Smooth muscle cell (in vitro differentiated cells): ENCODE results near the gene IGSF21. TPM values are rescaled to one million over a fixed set of nuclear protein-coding genes. Genes with fewer than 3 reads are reported as not detected.

Experiments used
- DNase-seq: peaks from one replicate; lab custom pipeline; 2025; ENCODE audit not compliant: unreplicated experiment; lab: John Stamatoyannopoulos, UW
- H2AFZ ChIP-seq: fragments of 200-600 bp; sonication (generic); 2 replicates; pipeline ENCODE4 v1.6.0; 2016; ENCODE audit warnings: antibody characterized with exemption, low read depth, mild to moderate bottlenecking
- H3F3A ChIP-seq: fragments of 200-600 bp; sonication (generic); 2 replicates; pipeline ENCODE4 v1.6.0; 2017; ENCODE audit warnings: antibody characterized with exemption, low read depth
- H3K27ac ChIP-seq: fragments of 200-600 bp; sonication (generic); 2 replicates; pipeline ENCODE4 v1.5.1; 2016; ENCODE audit warnings: low read depth, mild to moderate bottlenecking
- H3K27me3 ChIP-seq: fragments of 200-600 bp; sonication (generic); 2 replicates; pipeline ENCODE4 v1.6.1; 2016; ENCODE audit warnings: low read depth, mild to moderate bottlenecking
- H3K36me3 ChIP-seq: fragments of 200-600 bp; sonication (generic); 2 replicates; pipeline ENCODE4 v1.5.1; 2016; ENCODE audit warnings: low read depth
- H3K4me1 ChIP-seq: fragments of 200-600 bp; sonication (generic); 2 replicates; pipeline ENCODE4 v1.5.1; 2016; ENCODE audit warnings: low read depth
- H3K4me2 ChIP-seq: fragments of 200-600 bp; sonication (generic); 2 replicates; pipeline ENCODE4 v1.6.0; 2016; ENCODE audit warnings: mild to moderate bottlenecking
- H3K4me3 ChIP-seq: fragments of 200-600 bp; sonication (generic); 2 replicates; pipeline ENCODE4 v1.5.1; 2016; ENCODE audit warnings: mild to moderate bottlenecking
- H3K79me2 ChIP-seq: fragments of 200-600 bp; sonication (generic); 2 replicates; pipeline ENCODE4 v1.6.0; 2016; ENCODE audit warnings: low read depth, mild to moderate bottlenecking
- H3K9ac ChIP-seq: fragments of 200-600 bp; sonication (generic); 2 replicates; pipeline ENCODE4 v1.6.0; 2016; ENCODE audit warnings: low read depth
- H3K9me3 ChIP-seq: fragments of 200-600 bp; sonication (generic); replicated peaks from 2 replicates; pipeline ENCODE4 v1.5.1; 2016; ENCODE audit warnings: low read depth
- H4K20me1 ChIP-seq: fragments of 200-600 bp; sonication (generic); 2 replicates; pipeline ENCODE4 v1.6.0; 2016; ENCODE audit warnings: low read depth
- CTCF ChIP-seq: fragments of 200-600 bp; sonication (generic); IDR thresholded peaks from 2 replicates; pipeline ENCODE4 v1.5.1; 2017; ENCODE audit warnings: borderline replicate concordance, mild to moderate bottlenecking, antibody characterized with exemption; ENCODE audit not compliant: insufficient read depth, poor library complexity, severe bottlenecking
- WGBS: methylation state at CpG from one replicate; pipeline ENCODE4 v1.1.7; 2016; ENCODE audit warnings: low lambda C conversion rate; 5-methylcytosine and 5-hydroxymethylcytosine counted together
- polyA plus RNA-seq: library from polyadenylated mRNA; unstranded; fragments of >200 nt; fragmentation: Nextera tagmentation; extraction: Ambion mirVana; gene quantifications from 2 replicates; pipeline ENCODE4 v1.2.1, GENCODE V29; 2016
- total RNA-seq: library from RNA; depleted of rRNA; stranded (reverse); fragments of >200 nt; gene quantifications from 2 replicates; pipeline ENCODE4 v1.2.3, GENCODE V29; 2014

The IGSF21 gene
- total and polyA plus RNA-seq, 2 experiments from 2014 or later: not detected

DNA sequence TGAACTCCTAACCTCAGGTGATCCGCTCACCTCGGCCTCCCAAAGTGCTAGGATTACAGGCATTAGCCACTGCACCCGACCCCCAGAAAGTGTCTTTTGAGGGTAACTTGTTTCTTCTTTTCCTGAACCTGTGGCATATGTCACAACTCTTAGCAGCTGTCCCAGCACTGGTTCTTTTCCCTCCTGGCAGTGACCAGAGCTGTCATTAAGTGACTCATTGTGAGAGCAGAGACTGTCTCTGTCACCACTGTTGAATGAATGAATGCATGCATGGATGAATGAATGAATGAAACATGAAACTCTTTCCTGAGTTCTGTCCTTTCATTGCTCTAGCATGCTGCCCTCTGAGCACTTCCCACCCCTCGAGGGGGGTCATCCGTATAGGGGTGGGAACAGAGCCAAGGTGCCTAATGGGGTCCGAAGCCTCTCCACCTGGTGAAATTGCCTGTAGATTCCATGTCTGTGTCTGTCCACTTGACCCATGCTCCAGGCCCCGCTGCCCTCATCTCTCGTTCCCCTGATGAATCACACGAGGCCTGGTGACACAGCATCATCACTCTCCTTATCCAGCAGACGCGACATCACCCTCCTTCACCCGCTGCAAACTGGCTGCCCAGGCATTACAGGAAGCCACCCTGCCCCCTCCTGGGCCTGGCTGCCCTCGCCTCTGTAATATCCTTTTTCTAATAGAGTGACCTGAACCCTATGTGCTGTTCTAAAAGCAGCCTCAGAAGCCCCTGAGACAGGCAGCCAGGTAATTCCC, 75.0 kb downstream of the IGSF21 start:
- Histone ChIP-seq H3K4me2 (no peak overlapping the region), H3K9me3 (no peaks in the 10 kb centered on the region), H3K4me1 (no peaks in the 10 kb centered on the region), H3K79me2 (no peaks in the 10 kb centered on the region), H3K4me3 (no peak overlapping the region), H3K27ac (no peak overlapping the region), H3F3A (no peaks in the 10 kb centered on the region), H3K9ac (no peak overlapping the region), H3K36me3 (no peaks in the 10 kb centered on the region), H4K20me1 (no peaks in the 10 kb centered on the region), H3K27me3 (peaks cover 36% of the 10 kb centered on the region), H2AFZ (no peak overlapping the region)
- DNase-seq: no peak
- 35% methylated on average over 13 of the region's 13 CpGs for WGBS
- no peak for TF ChIP-seq CTCF

DNA sequence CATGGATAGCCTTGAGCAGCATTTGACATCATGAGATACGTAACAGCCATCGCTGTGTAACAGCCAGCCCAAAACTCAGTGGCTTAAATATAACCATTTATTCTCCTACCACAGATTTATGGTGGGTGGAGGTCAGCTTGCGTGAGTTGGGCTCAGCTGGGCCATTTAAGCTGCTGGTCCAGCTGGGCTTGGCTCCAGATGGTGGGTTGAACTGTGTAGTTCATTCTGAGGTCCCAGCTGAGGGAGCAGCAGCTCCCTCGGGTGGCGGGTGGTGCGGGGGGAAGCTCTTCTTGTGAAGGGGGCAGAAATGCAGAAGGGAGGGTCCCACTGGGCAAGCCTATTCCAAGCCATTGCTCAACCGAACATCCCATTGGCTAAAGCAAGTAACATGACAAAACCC, 75.9 kb downstream of the IGSF21 start:
- Histone ChIP-seq H3K4me3 (no peak overlapping the region), H3K9me3 (no peaks in the 10 kb centered on the region), H3F3A (no peaks in the 10 kb centered on the region), H2AFZ (no peak overlapping the region), H3K36me3 (no peaks in the 10 kb centered on the region), H4K20me1 (no peaks in the 10 kb centered on the region), H3K4me1 (no peaks in the 10 kb centered on the region), H3K27ac (no peak overlapping the region), H3K4me2 (no peak overlapping the region), H3K79me2 (no peaks in the 10 kb centered on the region), H3K9ac (no peak overlapping the region), H3K27me3 (peaks cover 31% of the 10 kb centered on the region)
- WGBS: 94% methylated on average over 7 of the region's 7 CpGs
- no peak for DNase-seq
- no peak for TF ChIP-seq CTCF

DNA sequence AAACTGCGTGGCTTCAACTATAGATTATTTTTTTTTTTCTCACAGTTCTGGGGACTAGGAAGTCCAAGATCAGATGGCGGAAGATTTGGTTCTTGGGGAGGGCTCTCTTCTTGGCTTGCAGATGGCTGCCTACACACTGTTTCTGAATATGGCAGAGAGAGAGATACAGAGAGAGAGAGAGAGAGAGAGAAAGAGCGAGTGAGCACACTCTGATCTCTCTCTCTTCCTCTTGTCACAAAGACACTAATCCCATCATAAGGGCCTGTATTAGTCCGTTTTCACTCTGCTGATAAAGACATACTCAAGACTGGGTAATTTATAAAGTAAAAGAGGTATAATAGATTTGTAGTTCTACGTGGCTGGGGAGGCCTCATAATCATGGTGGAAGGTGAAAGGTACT, 79.5 kb downstream of the IGSF21 start:
- H3K9ac ChIP-seq: no peak overlapping the region
- H3K36me3 ChIP-seq: no peaks in the 10 kb centered on the region
- DNase-seq: no peak
- H3K4me1 ChIP-seq: no peaks in the 10 kb centered on the region
- 91% methylated on average over 5 of the region's 5 CpGs for WGBS
- no peak overlapping the region for H2AFZ ChIP-seq
- no peak overlapping the region for H3K27ac ChIP-seq
- no peak overlapping the region for H3K4me2 ChIP-seq
- H3K4me3 ChIP-seq: no peak overlapping the region
- H3K79me2 ChIP-seq: no peaks in the 10 kb centered on the region
- no peak for TF ChIP-seq CTCF
- no peaks in the 10 kb centered on the region for H3F3A ChIP-seq
- no peaks in the 10 kb centered on the region for H3K9me3 ChIP-seq
- H4K20me1 ChIP-seq: no peaks in the 10 kb centered on the region
- peaks cover 25% of the 10 kb centered on the region for H3K27me3 ChIP-seq
